Caco-2 (cell line): ENCODE data around the gene TEFM. TPM values are rescaled to one million over a fixed set of nuclear protein-coding genes. Genes with fewer than 3 reads are reported as not detected.
"Not testable (repeated sequence)": the region's sequence is repeated elsewhere in the genome, so short reads cannot be mapped to it uniquely, and the experiment has no call there.

Experiments
- BruUV-seq: library from RNA; stranded (reverse); fragments of 400-500 nt; replicated peaks from 2 replicates; lab custom pipeline; 2021; lab: Mats Ljungman, UMichigan
- CTCF ChIA-PET: fragments of 300-600 bp; sonication (Branson Sonifier 250); formaldehyde crosslinking; loops from one replicate; lab custom pipeline; 2022; ENCODE audit warnings: antibody characterized with exemption; lab: Charles Lee
- POLR2A ChIA-PET: fragments of 300-600 bp; sonication (Branson Sonifier 250); formaldehyde crosslinking; loops from one replicate; lab custom pipeline; 2022; ENCODE audit warnings: antibody characterized with exemption; lab: Charles Lee
- DNase-seq, 2 experiments: peaks; one replicate each; pipeline versions ENCODE4 v3.0.0 to v3.0.0-alpha.2; 2020 to 2022
- H3K27me3 ChIP-seq: replicated peaks from 2 replicates; pipeline ENCODE4 v1.6.0; 2011; ENCODE audit warnings: low read length; ENCODE audit not compliant: control insufficient read depth, insufficient read depth
- H3K36me3 ChIP-seq: 2 replicates; pipeline ENCODE4 v1.5.1; 2011; ENCODE audit warnings: low read length; ENCODE audit not compliant: control insufficient read depth, insufficient read depth
- H3K4me1 ChIP-seq: fragments of 250-450 bp; sonication (Bioruptor Pico); 2 replicates; pipeline ENCODE4 v1.5.1; 2020; ENCODE audit warnings: mild to moderate bottlenecking
- H3K4me3 ChIP-seq: 2 replicates; pipeline ENCODE4 v1.5.1; 2011; ENCODE audit warnings: low read depth, mild to moderate bottlenecking, control low read depth, low read length
- H3K9me3 ChIP-seq: fragments of 250-450 bp; sonication (Bioruptor Pico); 2 replicates; pipeline ENCODE4 v1.5.1; 2020; ENCODE audit warnings: mild to moderate bottlenecking, moderate library complexity
- H3K27ac Mint-ChIP-seq: one replicate; pipeline ENCODE4 v1.8.0; 2022; ENCODE audit warnings: mixed read lengths; ENCODE audit not compliant: unreplicated experiment
- H3K27me3 Mint-ChIP-seq: one replicate; pipeline ENCODE4 v1.8.0; 2022; ENCODE audit warnings: mixed read lengths; ENCODE audit not compliant: insufficient read depth, unreplicated experiment
- H3K36me3 Mint-ChIP-seq: one replicate; pipeline ENCODE4 v1.8.0; 2022; ENCODE audit warnings: mild to moderate bottlenecking, mixed read lengths; ENCODE audit not compliant: insufficient read depth, unreplicated experiment
- H3K4me1 Mint-ChIP-seq: one replicate; pipeline ENCODE4 v1.8.0; 2022; ENCODE audit warnings: low read depth, mixed read lengths; ENCODE audit not compliant: unreplicated experiment
- H3K4me3 Mint-ChIP-seq: one replicate; pipeline ENCODE4 v1.8.0; 2022; ENCODE audit warnings: mild to moderate bottlenecking, moderate library complexity, mixed read lengths; ENCODE audit not compliant: unreplicated experiment
- H3K9me3 Mint-ChIP-seq: one replicate; pipeline ENCODE4 v1.8.0; 2022; ENCODE audit warnings: mixed read lengths; ENCODE audit not compliant: unreplicated experiment
- intact Hi-C: fragments of 100-400 bp; cut with micrococcal nuclease; formaldehyde crosslinking; loops from one replicate; pipeline ENCODE4 v1.10.0; 2022; ENCODE audit not compliant: unreplicated experiment
- total RNA-seq: library from RNA; stranded (reverse); gene quantifications from 2 replicates; pipeline ENCODE4 v1.2.3, GENCODE V29; 2022
- TF ChIP-seq, protein P1 (sequence below), 2 experiments: fragments of 200-600 bp in 1 of 2; IDR thresholded peaks; 1 replicate in 1 of 2; 2 replicates in 1 of 2; pipeline versions ENCODE4 v1.5.1 to v1.8.0; 2011 to 2022; ENCODE audit warnings: antibody characterized with exemption in 1 of 2, control low read depth in 1 of 2, inconsistent platforms in 1 of 2, low read depth in 1 of 2, low read length in 1 of 2, mild to moderate bottlenecking in 1 of 2, moderate library complexity in 1 of 2; ENCODE audit not compliant: insufficient read depth in 1 of 2, severe bottlenecking in 1 of 2, unreplicated experiment in 1 of 2

The TEFM gene
- total RNA-seq, 1 experiment from 2014 or later, result 16.8 TPM

DNA sequence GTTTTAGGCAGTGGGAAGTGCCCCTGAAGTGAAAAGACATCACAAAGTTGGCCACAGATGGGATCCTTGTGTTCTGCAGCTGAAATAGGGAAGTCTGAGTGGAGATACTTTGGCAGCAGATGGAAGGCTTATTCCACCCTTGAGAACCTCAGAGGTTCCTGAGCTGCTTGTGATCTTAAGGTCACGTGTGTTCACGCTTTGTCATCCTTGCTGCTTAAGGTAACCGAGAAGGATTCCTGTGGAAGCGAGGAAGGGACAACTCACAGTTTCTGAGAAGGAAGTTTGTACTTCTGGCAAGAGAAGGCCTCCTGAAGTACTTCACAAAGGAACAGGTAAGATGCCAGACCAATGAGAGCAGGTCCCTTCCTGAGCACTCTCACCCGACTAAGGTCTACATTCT is 27.9 kb upstream of the TEFM start:
- ChIA-PET CTCF (interaction anchor here (0.5 kb wide), 1 partner anchor 12 kb away, joined by 3 read pairs; the partner anchor contains the start of gene ADAP2), POLR2A (no interaction called here)
- H3K27me3 ChIP-seq, result no peaks in the 10 kb centered on the region
- H3K4me3 Mint-ChIP-seq, result no peak overlapping the region
- no peak overlapping the region for H3K4me3 ChIP-seq
- H3K4me1 Mint-ChIP-seq, result no peaks in the 10 kb centered on the region
- DNase-seq, result no peak
- no peaks in the 10 kb centered on the region for H3K9me3 ChIP-seq
- TF ChIP-seq, protein P1, sequence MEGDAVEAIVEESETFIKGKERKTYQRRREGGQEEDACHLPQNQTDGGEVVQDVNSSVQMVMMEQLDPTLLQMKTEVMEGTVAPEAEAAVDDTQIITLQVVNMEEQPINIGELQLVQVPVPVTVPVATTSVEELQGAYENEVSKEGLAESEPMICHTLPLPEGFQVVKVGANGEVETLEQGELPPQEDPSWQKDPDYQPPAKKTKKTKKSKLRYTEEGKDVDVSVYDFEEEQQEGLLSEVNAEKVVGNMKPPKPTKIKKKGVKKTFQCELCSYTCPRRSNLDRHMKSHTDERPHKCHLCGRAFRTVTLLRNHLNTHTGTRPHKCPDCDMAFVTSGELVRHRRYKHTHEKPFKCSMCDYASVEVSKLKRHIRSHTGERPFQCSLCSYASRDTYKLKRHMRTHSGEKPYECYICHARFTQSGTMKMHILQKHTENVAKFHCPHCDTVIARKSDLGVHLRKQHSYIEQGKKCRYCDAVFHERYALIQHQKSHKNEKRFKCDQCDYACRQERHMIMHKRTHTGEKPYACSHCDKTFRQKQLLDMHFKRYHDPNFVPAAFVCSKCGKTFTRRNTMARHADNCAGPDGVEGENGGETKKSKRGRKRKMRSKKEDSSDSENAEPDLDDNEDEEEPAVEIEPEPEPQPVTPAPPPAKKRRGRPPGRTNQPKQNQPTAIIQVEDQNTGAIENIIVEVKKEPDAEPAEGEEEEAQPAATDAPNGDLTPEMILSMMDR (IDR thresholded peaks at IDR 0.05; ENCODE audit: insufficient read depth in 1 of 2, low read depth in 1 of 2, low read length in 1 of 2, severe bottlenecking in 1 of 2, unreplicated experiment in 1 of 2), result no peak
- H3K9me3 Mint-ChIP-seq, result no peaks in the 10 kb centered on the region
- no peaks in the 10 kb centered on the region for H3K4me1 ChIP-seq
- no peaks in the 10 kb centered on the region for H3K36me3 Mint-ChIP-seq
- no peak overlapping the region for H3K27ac Mint-ChIP-seq
- intact Hi-C loops, result no loop called here
- H3K27me3 Mint-ChIP-seq, result no peaks in the 10 kb centered on the region
- no TSS peak for BruUV-seq
- no peaks in the 10 kb centered on the region for H3K36me3 ChIP-seq

DNA sequence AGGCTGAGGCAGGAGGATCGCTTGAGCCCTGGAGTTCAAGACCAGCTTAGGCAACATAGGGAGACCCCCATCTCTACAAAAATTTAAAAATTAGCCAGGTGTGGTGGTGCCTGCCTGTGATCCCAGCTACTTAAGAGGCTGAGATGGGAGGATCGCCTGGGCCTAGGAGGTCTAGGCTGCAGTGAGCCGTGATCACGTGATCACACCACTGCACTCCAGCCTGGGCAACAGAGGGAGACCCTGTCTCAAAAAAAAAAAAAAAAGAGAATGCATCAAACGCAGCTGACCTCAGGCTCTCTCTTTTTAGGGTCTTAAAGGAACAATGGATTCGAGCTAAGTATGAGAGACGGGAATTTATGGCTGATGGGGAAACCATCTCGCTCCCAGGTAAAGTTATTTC is 25.5 kb upstream of the TEFM start:
- H3K36me3 Mint-ChIP-seq, H3K4me1 ChIP-seq, H3K4me1 Mint-ChIP-seq, H3K27me3 Mint-ChIP-seq, H3K9me3 Mint-ChIP-seq, H3K9me3 ChIP-seq, BruUV-seq, DNase-seq, H3K4me3 ChIP-seq, H3K36me3 ChIP-seq, intact Hi-C loops, H3K27ac Mint-ChIP-seq, H3K4me3 Mint-ChIP-seq, H3K27me3 ChIP-seq: not testable (repeated sequence)
- ChIA-PET POLR2A (interaction anchor here (0.5 kb wide), 1 partner anchor 81 kb away, joined by 5 read pairs; no protein-coding TSS in a partner anchor), CTCF (interaction anchor here (0.7 kb wide), 1 partner anchor 394 kb away, joined by 3 read pairs; no protein-coding TSS in a partner anchor)

DNA sequence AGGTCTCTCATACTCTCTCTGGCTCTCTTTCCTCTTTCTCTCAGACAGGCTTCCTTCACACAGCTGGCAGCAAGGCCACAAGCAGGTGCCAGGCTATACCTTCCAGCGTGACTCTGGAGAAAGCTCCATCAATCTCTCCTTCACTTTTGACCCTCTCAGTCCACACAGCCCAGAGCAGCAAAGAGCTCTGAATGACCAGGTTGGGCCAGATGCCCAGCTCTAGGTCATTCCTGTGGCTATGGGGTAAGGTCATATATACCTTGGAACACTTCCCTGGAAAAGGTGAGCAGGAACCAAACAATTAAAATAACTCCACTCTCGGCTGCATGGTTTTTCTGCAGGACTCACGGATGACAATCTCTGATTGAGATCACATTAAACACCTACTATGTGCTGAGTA is 24.5 kb upstream of the TEFM start:
- Mint-ChIP-seq H3K27me3 (peaks cover under 1% of the 10 kb centered on the region), H3K36me3 (no peaks in the 10 kb centered on the region), H3K4me3 (no peak overlapping the region), H3K27ac (no peak overlapping the region), H3K9me3 (no peaks in the 10 kb centered on the region), H3K4me1 (no peaks in the 10 kb centered on the region)
- no peaks in the 10 kb centered on the region for H3K9me3 ChIP-seq
- ChIA-PET CTCF (interaction anchor here (0.5 kb wide), 1 partner anchor 38 kb away, joined by 3 read pairs; no protein-coding TSS in a partner anchor), POLR2A (no interaction called here)
- DNase-seq, result no peak
- H3K4me3 ChIP-seq, result no peak overlapping the region
- no peaks in the 10 kb centered on the region for H3K27me3 ChIP-seq
- H3K36me3 ChIP-seq, result no peaks in the 10 kb centered on the region
- intact Hi-C loops, result no loop called here
- TF ChIP-seq, protein P1 (IDR thresholded peaks at IDR 0.05; ENCODE audit: insufficient read depth in 1 of 2, low read depth in 1 of 2, low read length in 1 of 2, severe bottlenecking in 1 of 2, unreplicated experiment in 1 of 2), result no peak
- BruUV-seq, result no TSS peak
- no peaks in the 10 kb centered on the region for H3K4me1 ChIP-seq

DNA sequence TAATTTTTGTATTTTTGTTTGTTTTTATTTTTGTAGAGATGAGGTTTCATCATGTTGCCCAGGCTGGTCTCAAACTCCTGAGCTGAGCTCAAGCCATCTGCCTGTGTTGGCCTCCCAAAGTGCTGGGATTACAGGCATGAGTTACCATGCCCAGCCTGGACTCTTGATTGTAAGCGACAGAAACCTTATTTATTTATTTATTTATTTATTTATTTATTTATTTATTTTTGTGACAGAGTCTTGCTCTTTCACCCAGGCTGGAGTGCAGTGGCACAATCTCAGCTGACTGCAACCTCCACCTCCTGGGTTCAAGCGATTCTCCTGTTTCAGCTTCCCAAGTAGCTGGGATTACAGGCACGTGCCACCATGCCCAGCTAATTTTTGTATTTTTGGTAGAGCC is 23.8 kb upstream of the TEFM start:
- DNase-seq, H3K4me1 ChIP-seq, H3K4me3 ChIP-seq, CTCF ChIA-PET, H3K27me3 ChIP-seq, H3K4me3 Mint-ChIP-seq, H3K27me3 Mint-ChIP-seq, BruUV-seq, POLR2A ChIA-PET, H3K9me3 ChIP-seq, H3K9me3 Mint-ChIP-seq, H3K27ac Mint-ChIP-seq, H3K4me1 Mint-ChIP-seq, H3K36me3 ChIP-seq, H3K36me3 Mint-ChIP-seq: not testable (repeated sequence)
- intact Hi-C loops, result loop anchor here (10.0 kb wide), 1 partner anchor 75 kb away; no protein-coding TSS in a partner anchor
